Body of pancreas (tissue), 4 donors: Measurements from ENCODE around the gene THOP1. TPM values are rescaled to one million over a fixed set of nuclear protein-coding genes. Genes with fewer than 3 reads are reported as not detected.

ENCODE experiments used
- ATAC-seq: fragments of 150-250 bp; one replicate; pipeline ENCODE4 v1.9.1; 2016
- DNase-seq, 4 donors: peaks; one replicate each; pipeline ENCODE4 v3.0.0-alpha.2; 2019
- H3K27ac ChIP-seq, 4 donors: fragments of 200-600 bp; sonication (generic); 1 replicate in 3 of 4; 2 replicates in 1 of 4; pipeline versions ENCODE4 v1.5.1 to v1.6.1; 2016 to 2019; ENCODE audit warnings: mild to moderate bottlenecking in 1 of 4, mixed read lengths in 1 of 4, moderate library complexity in 1 of 4
- H3K27me3 ChIP-seq, 2 donors: fragments of 200-600 bp; sonication (generic); one replicate each; pipeline ENCODE4 v1.6.0; 2016; ENCODE audit warnings: mild to moderate bottlenecking in 1 of 2
- H3K36me3 ChIP-seq, 2 donors: fragments of 200-600 bp; sonication (generic); replicated peaks in 1 of 2; 2 replicates each; pipeline ENCODE4 v1.5.1; 2016; ENCODE audit warnings: low read depth in 2 of 2; ENCODE audit not compliant: insufficient read depth in 1 of 2
- H3K4me1 ChIP-seq: fragments of 200-600 bp; sonication (generic); one replicate; pipeline ENCODE4 v1.6.0; 2016
- H3K4me3 ChIP-seq, 2 donors: fragments of 200-600 bp; sonication (generic); 1 replicate in 1 of 2; 2 replicates in 1 of 2; pipeline ENCODE4 v1.5.1; 2016 to 2019
- H3K9me3 ChIP-seq, 3 donors: fragments of 200-600 bp; sonication (generic); 1 replicate in 2 of 3; 2 replicates in 1 of 3; pipeline ENCODE4 v1.5.1; 2016
- POLR2A ChIP-seq, 3 donors: fragments of 450-650 bp; IDR thresholded peaks; one replicate each; pipeline ENCODE4 v1.6.1; 2016; ENCODE audit warnings: antibody characterized with exemption in 3 of 3, mild to moderate bottlenecking in 2 of 3
- WGBS, 2 donors: methylation state at CpG; one replicate each; pipeline ENCODE4 v1.1.5; 2017; 5-methylcytosine and 5-hydroxymethylcytosine counted together
- intact Hi-C: fragments of 100-400 bp; cut with DNase I; formaldehyde crosslinking; loops from one replicate; pipeline ENCODE4 v1.15.1; 2023
- total RNA-seq, 2 donors: library from RNA; depleted of rRNA; stranded (reverse); fragments of >200 nt; gene quantifications; one replicate each; pipeline ENCODE4 v1.1.0, GENCODE V29; 2016
- TF ChIP-seq, protein P1 (sequence below), 7 experiments: fragments of 450-650 bp in 4 of 7; fragments of 200-600 bp in 3 of 7; sonication (generic) in 3 of 7; IDR thresholded peaks; one replicate each; pipeline ENCODE4 v1.5.1; 2016 to 2019; ENCODE audit warnings: antibody characterized with exemption in 7 of 7

Gene THOP1
- total RNA-seq, 2 donors from 2014 or later, result 17.5 to 19.7 TPM

- Histone ChIP-seq H3K27ac (no peak overlapping the region), H3K36me3 (peaks cover 0 to 3% of the 10 kb centered on the region in 2 donors), H3K27me3 (no peaks in the 10 kb centered on the region), H3K9me3 (no peaks in the 10 kb centered on the region), H3K4me3 (no peak overlapping the region), H3K4me1 (no peaks in the 10 kb centered on the region)
- ATAC-seq (no peak), DNase-seq (no peak)
- intact Hi-C loops, result no loop called here
- TF ChIP-seq, protein P1, sequence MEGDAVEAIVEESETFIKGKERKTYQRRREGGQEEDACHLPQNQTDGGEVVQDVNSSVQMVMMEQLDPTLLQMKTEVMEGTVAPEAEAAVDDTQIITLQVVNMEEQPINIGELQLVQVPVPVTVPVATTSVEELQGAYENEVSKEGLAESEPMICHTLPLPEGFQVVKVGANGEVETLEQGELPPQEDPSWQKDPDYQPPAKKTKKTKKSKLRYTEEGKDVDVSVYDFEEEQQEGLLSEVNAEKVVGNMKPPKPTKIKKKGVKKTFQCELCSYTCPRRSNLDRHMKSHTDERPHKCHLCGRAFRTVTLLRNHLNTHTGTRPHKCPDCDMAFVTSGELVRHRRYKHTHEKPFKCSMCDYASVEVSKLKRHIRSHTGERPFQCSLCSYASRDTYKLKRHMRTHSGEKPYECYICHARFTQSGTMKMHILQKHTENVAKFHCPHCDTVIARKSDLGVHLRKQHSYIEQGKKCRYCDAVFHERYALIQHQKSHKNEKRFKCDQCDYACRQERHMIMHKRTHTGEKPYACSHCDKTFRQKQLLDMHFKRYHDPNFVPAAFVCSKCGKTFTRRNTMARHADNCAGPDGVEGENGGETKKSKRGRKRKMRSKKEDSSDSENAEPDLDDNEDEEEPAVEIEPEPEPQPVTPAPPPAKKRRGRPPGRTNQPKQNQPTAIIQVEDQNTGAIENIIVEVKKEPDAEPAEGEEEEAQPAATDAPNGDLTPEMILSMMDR (IDR thresholded peaks at IDR 0.05), result no peak
- TF ChIP-seq POLR2A (IDR thresholded peaks at IDR 0.05), result no peak
- WGBS, 2 donors, result 89 to 92% methylated on average over 18 to 31 of the region's 35 CpGs
These were observed 28.2 kb downstream of the THOP1 start for GRCh38 chr19:2813235-2814160.

GRCh38 chr19:2814426-2814825, 29.1 kb downstream of the THOP1 start:
- intact Hi-C loops, result no loop called here
- Histone ChIP-seq H3K36me3 (no peaks in the 10 kb centered on the region), H3K27ac (no peak overlapping the region), H3K4me1 (no peaks in the 10 kb centered on the region), H3K4me3 (no peak overlapping the region), H3K27me3 (no peaks in the 10 kb centered on the region), H3K9me3 (no peaks in the 10 kb centered on the region)
- ATAC-seq, result no peak
- 92 to 97% methylated on average over 6 to 11 of the region's 11 CpGs for WGBS, 2 donors
- TF ChIP-seq POLR2A (IDR thresholded peaks at IDR 0.05), result no peak
- TF ChIP-seq, protein P1 (IDR thresholded peaks at IDR 0.05), result no peak
- no peak for DNase-seq

DNA sequence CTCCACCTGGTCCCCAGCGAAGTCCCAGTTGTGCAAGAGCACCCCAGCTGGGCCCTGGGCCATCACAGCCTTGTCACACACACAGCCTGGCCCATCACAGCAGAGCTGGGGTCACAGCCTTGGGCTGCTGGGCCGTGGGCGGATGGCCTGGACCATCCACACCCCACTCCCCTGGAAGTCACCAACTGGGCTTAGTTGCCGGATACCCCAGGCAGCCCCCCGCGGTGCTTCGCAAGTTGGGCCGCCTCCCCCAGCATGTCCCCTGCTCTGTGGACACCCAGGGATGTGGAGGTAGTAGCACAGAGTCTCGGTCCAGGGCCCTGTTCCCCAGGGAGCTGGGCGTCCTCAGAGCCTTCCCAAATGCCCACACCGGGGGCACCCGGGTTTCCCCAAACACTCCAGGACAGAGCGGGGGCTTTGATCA, 29.9 kb downstream of the THOP1 start:
- 83 to 94% methylated on average over 7 to 13 of the region's 13 CpGs for WGBS, 2 donors
- TF ChIP-seq POLR2A (IDR thresholded peaks at IDR 0.05), result no peak
- TF ChIP-seq, protein P1 (IDR thresholded peaks at IDR 0.05), result no peak
- no peak for ATAC-seq
- Histone ChIP-seq H3K9me3 (no peaks in the 10 kb centered on the region), H3K4me1 (no peaks in the 10 kb centered on the region), H3K36me3 (no peaks in the 10 kb centered on the region), H3K4me3 (no peak overlapping the region), H3K27ac (no peak overlapping the region), H3K27me3 (no peaks in the 10 kb centered on the region)
- DNase-seq, result no peak
- intact Hi-C loops, result no loop called here

GRCh38 chr19:2815923-2816322, 30.6 kb downstream of the THOP1 start:
- TF ChIP-seq POLR2A (IDR thresholded peaks at IDR 0.05), result no peak
- TF ChIP-seq, protein P1 (IDR thresholded peaks at IDR 0.05), result no peak
- DNase-seq (no peak), ATAC-seq (no peak)
- Histone ChIP-seq H3K9me3 (no peaks in the 10 kb centered on the region), H3K36me3 (no peaks in the 10 kb centered on the region), H3K27me3 (no peaks in the 10 kb centered on the region), H3K4me3 (no peak overlapping the region), H3K4me1 (peaks cover 7% of the 10 kb centered on the region), H3K27ac (no peak overlapping the region)
- 78 to 85% methylated on average over 6 to 15 of the region's 15 CpGs for WGBS, 2 donors
- intact Hi-C loops, result no loop called here
